ENCODE results near the gene NCF4.

GRCh38 chr22:36870250-36870649, 9.4 kb downstream of the NCF4 start:
- TF ChIP-seq CTCF (conservative IDR thresholded peaks at IDR 0.05) (no peak), ZFX (IDR thresholded peaks at IDR 0.05) (no peak)

Data from C4-2B (cell line).